ENCODE measurements around the gene TBX1. TPM values are rescaled to one million over a fixed set of nuclear protein-coding genes. Genes with fewer than 3 reads are reported as not detected.

TBX1 gene
- total RNA-seq, 1 donor from 2014 or later: 12.9 TPM

GRCh38 chr22:19796160-19796559, 35.6 kb downstream of the TBX1 start:
- H3K4me3 ChIP-seq (ENCODE audit: low read depth, low read length): no peak overlapping the region
- H3K36me3 ChIP-seq (ENCODE audit: control insufficient read depth, insufficient read depth, low read length): no peaks in the 10 kb centered on the region
- no peak for TF ChIP-seq CTCF (IDR thresholded peaks at IDR 0.05; ENCODE audit: insufficient read depth, low read length, severe bottlenecking)
- DNase-seq (ENCODE audit: low read depth) (no peak), FAIRE-seq (no peak)
- no peaks in the 10 kb centered on the region for H3K27me3 ChIP-seq (ENCODE audit: control insufficient read depth, insufficient read depth, low read length)

GRCh38 chr22:19797086-19798002, 36.8 kb downstream of the TBX1 start:
- TF ChIP-seq CTCF (IDR thresholded peaks at IDR 0.05; ENCODE audit: insufficient read depth, low read length, severe bottlenecking): no peak
- Histone ChIP-seq H3K36me3 (ENCODE audit: control insufficient read depth, insufficient read depth, low read length) (no peaks in the 10 kb centered on the region), H3K27me3 (ENCODE audit: control insufficient read depth, insufficient read depth, low read length) (no peaks in the 10 kb centered on the region), H3K4me3 (ENCODE audit: low read depth, low read length) (no peak overlapping the region)
- no peak for DNase-seq (ENCODE audit: low read depth)
- FAIRE-seq: no peak

- no peak overlapping the region for H3K4me3 ChIP-seq (ENCODE audit: low read depth, low read length)
- H3K36me3 ChIP-seq (ENCODE audit: control insufficient read depth, insufficient read depth, low read length): no peaks in the 10 kb centered on the region
- TF ChIP-seq CTCF (IDR thresholded peaks at IDR 0.05; ENCODE audit: insufficient read depth, low read length, severe bottlenecking): no peak
- no peak for FAIRE-seq
- no peak for DNase-seq (ENCODE audit: low read depth)
- no peaks in the 10 kb centered on the region for H3K27me3 ChIP-seq (ENCODE audit: control insufficient read depth, insufficient read depth, low read length)
Observed at GRCh38 chr22:19798003-19798665, 37.6 kb downstream of the TBX1 start.

DNA sequence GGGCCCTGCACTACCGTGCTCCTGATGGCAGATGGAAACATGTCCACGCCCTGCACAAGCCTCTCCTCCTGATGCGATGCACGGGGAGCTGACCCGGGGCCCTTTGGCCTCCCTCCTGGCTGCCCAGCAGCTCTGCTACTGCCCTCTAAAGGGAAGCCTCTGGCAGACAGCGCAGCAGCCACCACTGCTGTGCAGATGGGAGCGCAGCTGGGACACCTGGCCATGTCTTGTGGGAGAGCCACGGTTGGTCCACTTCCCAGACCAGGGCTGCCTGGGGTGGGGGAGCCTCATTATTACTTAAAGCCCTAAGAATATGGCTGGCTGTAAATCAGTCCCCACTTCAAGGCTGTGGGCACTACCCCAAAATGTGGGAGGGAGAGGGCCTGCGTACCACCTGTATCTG, 38.3 kb downstream of the TBX1 start:
- no peaks in the 10 kb centered on the region for H3K27me3 ChIP-seq (ENCODE audit: control insufficient read depth, insufficient read depth, low read length)
- TF ChIP-seq CTCF (IDR thresholded peaks at IDR 0.05; ENCODE audit: insufficient read depth, low read length, severe bottlenecking): no peak
- H3K36me3 ChIP-seq (ENCODE audit: control insufficient read depth, insufficient read depth, low read length): no peaks in the 10 kb centered on the region
- DNase-seq (ENCODE audit: low read depth) (no peak), FAIRE-seq (no peak)
- no peak overlapping the region for H3K4me3 ChIP-seq (ENCODE audit: low read depth, low read length)

DNA sequence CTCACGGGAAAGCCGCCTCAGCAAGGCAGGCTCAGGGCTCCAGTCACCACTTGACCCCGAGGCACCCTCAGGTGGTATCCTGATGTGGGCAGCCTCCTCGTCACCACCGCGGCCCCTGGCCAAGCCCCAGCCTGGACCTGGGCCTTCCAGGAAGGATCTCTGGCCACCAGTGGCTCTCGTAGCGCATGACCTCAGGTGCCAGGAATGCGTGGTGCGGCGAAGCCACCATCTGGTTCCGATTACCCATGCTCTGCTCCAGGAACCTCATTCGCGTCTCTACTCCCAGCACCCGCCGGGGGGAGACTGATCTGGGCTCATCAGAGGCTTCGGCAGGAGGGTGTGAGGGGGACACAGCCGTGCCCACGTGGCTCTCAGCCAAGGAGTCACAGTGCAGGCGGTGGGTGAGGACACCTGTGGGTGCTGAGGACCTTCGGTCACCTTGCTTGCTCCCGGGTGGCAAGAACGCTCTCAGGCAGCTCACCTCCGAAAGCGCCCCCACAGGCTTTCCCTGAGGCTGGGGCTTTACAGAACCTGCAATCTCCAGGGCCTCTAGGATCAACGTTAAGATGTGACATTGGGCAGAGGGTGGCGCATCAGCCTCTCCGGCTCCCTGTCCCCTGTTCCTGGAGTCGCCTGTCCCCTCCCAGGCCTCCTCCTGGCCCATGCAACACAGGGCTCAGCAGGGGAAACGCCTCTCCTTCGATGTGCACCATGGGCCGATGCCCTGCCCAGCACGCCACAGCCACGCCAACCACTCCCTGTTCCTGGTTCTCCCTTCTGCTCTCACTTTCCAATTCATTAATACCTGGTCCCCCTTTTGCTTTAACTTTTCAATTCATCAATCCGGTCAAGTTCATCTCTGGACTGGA, 39.0 kb downstream of the TBX1 start:
- H3K36me3 ChIP-seq (ENCODE audit: control insufficient read depth, insufficient read depth, low read length): no peaks in the 10 kb centered on the region
- DNase-seq (ENCODE audit: low read depth) (no peak), FAIRE-seq (no peak)
- no peak overlapping the region for H3K4me3 ChIP-seq (ENCODE audit: low read depth, low read length)
- TF ChIP-seq CTCF (IDR thresholded peaks at IDR 0.05; ENCODE audit: insufficient read depth, low read length, severe bottlenecking): no peak
- no peaks in the 10 kb centered on the region for H3K27me3 ChIP-seq (ENCODE audit: control insufficient read depth, insufficient read depth, low read length)
